A673 (cell line): Measurements from ENCODE around the gene ASPG. TPM values are rescaled to one million over a fixed set of nuclear protein-coding genes. Genes with fewer than 3 reads are reported as not detected.

ENCODE experiments used
- BruUV-seq: library from RNA; stranded (reverse); fragments of 400-500 nt; replicated peaks from 2 replicates; lab custom pipeline; 2021; lab: Mats Ljungman, UMichigan
- CTCF ChIA-PET: fragments of 300-600 bp; sonication (Branson Sonifier 250); formaldehyde crosslinking; loops from one replicate; lab custom pipeline; 2022; ENCODE audit warnings: antibody characterized with exemption; lab: Charles Lee
- POLR2A ChIA-PET: fragments of 300-600 bp; sonication (Branson Sonifier 250); formaldehyde crosslinking; loops from one replicate; lab custom pipeline; 2022; ENCODE audit warnings: antibody characterized with exemption; ENCODE audit not compliant: low non-redundant PET; lab: Charles Lee
- DNase-seq: peaks from one replicate; pipeline ENCODE4 v3.0.0-alpha.2; 2015; ENCODE audit warnings: low spot score
- H3K27ac ChIP-seq: fragments of 200-600 bp; sonication (generic); 2 replicates; pipeline ENCODE4 v1.5.1; 2016; ENCODE audit warnings: mixed run types, low read depth, mild to moderate bottlenecking, mixed read lengths, antibody characterized with exemption, low read length; ENCODE audit not compliant: poor library complexity, severe bottlenecking
- H3K27me3 ChIP-seq: fragments of 200-600 bp; sonication (generic); replicated peaks from 2 replicates; pipeline ENCODE4 v1.6.1; 2017; ENCODE audit warnings: mixed run types, low read depth, mild to moderate bottlenecking, mixed read lengths, antibody characterized with exemption, low read length; ENCODE audit not compliant: insufficient read depth, poor library complexity
- H3K36me3 ChIP-seq: fragments of 200-600 bp; sonication (generic); 2 replicates; pipeline ENCODE4 v1.6.1; 2016; ENCODE audit warnings: mixed run types, mild to moderate bottlenecking, mixed read lengths, antibody characterized with exemption, low read length; ENCODE audit not compliant: insufficient read depth, poor library complexity, severe bottlenecking
- H3K4me1 ChIP-seq: fragments of 200-600 bp; sonication (generic); 2 replicates; pipeline ENCODE4 v1.6.1; 2017; ENCODE audit warnings: mixed run types, mild to moderate bottlenecking, mixed read lengths, antibody characterized with exemption, low read length; ENCODE audit not compliant: insufficient read depth, poor library complexity, severe bottlenecking
- H3K4me3 ChIP-seq: fragments of 200-600 bp; sonication (generic); 2 replicates; pipeline ENCODE4 v1.5.1; 2016; ENCODE audit warnings: low read depth, mixed run types, mild to moderate bottlenecking, mixed read lengths, low read length; ENCODE audit not compliant: poor library complexity, severe bottlenecking
- H3K9me3 ChIP-seq: fragments of 200-600 bp; sonication (generic); 2 replicates; pipeline ENCODE4 v1.6.1; 2016; ENCODE audit warnings: mixed run types, low read depth, mild to moderate bottlenecking, mixed read lengths, antibody characterized with exemption, low read length; ENCODE audit not compliant: poor library complexity, severe bottlenecking
- EZH2 ChIP-seq: fragments of 200-600 bp; sonication (generic); IDR thresholded peaks from 2 replicates; pipeline ENCODE4 v1.6.1; 2017; ENCODE audit warnings: borderline replicate concordance, low read depth, mild to moderate bottlenecking, mixed read lengths, antibody characterized with exemption, low read length; ENCODE audit not compliant: poor library complexity, severe bottlenecking
- intact Hi-C: fragments of 100-400 bp; cut with micrococcal nuclease; formaldehyde crosslinking; loops from one replicate; pipeline ENCODE4 v1.10.0; 2022; ENCODE audit not compliant: unreplicated experiment
- total RNA-seq: library from RNA; stranded (reverse); gene quantifications from 2 replicates; pipeline ENCODE4 v1.2.3, GENCODE V29; 2021
- TF ChIP-seq, protein P1 (sequence below): fragments of 300-800, 200-600 bp; sonication (generic); conservative IDR thresholded peaks from 2 replicates; pipeline ENCODE4 v1.5.1; 2017; ENCODE audit warnings: low read depth, mild to moderate bottlenecking, antibody characterized with exemption, low read length, moderate library complexity, mixed read lengths

The ASPG gene
- total RNA-seq, 1 experiment from 2014 or later: not detected

GRCh38 chr14:104076743-104077142 is 8.8 kb upstream of the ASPG start:
- H3K9me3 ChIP-seq: no peaks in the 10 kb centered on the region
- DNase-seq: no peak
- BruUV-seq: no TSS peak
- no peak overlapping the region for H3K27ac ChIP-seq
- TF ChIP-seq, protein P1, sequence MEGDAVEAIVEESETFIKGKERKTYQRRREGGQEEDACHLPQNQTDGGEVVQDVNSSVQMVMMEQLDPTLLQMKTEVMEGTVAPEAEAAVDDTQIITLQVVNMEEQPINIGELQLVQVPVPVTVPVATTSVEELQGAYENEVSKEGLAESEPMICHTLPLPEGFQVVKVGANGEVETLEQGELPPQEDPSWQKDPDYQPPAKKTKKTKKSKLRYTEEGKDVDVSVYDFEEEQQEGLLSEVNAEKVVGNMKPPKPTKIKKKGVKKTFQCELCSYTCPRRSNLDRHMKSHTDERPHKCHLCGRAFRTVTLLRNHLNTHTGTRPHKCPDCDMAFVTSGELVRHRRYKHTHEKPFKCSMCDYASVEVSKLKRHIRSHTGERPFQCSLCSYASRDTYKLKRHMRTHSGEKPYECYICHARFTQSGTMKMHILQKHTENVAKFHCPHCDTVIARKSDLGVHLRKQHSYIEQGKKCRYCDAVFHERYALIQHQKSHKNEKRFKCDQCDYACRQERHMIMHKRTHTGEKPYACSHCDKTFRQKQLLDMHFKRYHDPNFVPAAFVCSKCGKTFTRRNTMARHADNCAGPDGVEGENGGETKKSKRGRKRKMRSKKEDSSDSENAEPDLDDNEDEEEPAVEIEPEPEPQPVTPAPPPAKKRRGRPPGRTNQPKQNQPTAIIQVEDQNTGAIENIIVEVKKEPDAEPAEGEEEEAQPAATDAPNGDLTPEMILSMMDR: no peak
- H3K4me3 ChIP-seq: no peak overlapping the region
- no peaks in the 10 kb centered on the region for H3K36me3 ChIP-seq
- no peaks in the 10 kb centered on the region for H3K27me3 ChIP-seq
- ChIA-PET POLR2A (no interaction called here), CTCF (interaction anchor here (1.9 kb wide), 1 partner anchor 268 kb away, joined by 5 read pairs; no protein-coding TSS in a partner anchor)
- no peaks in the 10 kb centered on the region for H3K4me1 ChIP-seq
- intact Hi-C loops: loop anchor here (5.0 kb wide), 2 partner anchors 269 to 486 kb away; no protein-coding TSS in a partner anchor

DNA sequence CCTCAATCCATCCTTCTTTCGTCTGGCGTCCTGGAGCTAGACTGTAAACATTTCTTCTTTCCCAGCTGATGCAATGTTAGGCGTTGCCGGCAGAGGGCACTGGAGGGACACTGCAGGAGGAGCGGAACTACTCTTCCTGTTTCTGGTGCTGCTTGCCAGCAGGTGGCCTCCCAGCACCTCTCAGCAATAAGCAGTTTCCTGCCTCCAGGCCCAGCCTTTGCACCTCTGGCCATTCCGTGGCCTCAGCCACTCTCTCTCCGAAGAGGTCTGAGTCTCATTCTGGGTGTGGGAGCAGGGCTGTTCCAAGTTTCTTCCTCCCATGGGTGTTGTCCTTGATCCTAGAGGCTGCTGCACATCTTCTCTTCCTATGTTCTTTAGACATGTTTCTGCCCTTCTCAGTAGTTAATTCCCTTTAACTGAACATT is 7.5 kb upstream of the ASPG start:
- Histone ChIP-seq H3K27ac (no peak overlapping the region), H3K9me3 (no peaks in the 10 kb centered on the region), H3K36me3 (no peaks in the 10 kb centered on the region), H3K27me3 (no peaks in the 10 kb centered on the region), H3K4me3 (no peak overlapping the region), H3K4me1 (no peaks in the 10 kb centered on the region)
- no TSS peak for BruUV-seq
- ChIA-PET CTCF (interaction anchor here (0.7 to 1.6 kb wide), 6 partner anchors 19 to 550 kb away, joined by 3 to 16 read pairs (median 4); no protein-coding TSS in a partner anchor), POLR2A (interaction anchor here (0.6 kb wide), 1 partner anchor 740 kb away, joined by 5 read pairs; no protein-coding TSS in a partner anchor)
- peak; percentile 91 for DNase-seq
- intact Hi-C loops: loop anchor here (1.0 to 5.0 kb wide), 4 partner anchors 53 to 562 kb away; no protein-coding TSS in a partner anchor
- no peak for TF ChIP-seq EZH2
- TF ChIP-seq, protein P1: peak; percentile 100

- TF ChIP-seq, protein P1: no peak
- TF ChIP-seq EZH2: no peak
- no peaks in the 10 kb centered on the region for H3K9me3 ChIP-seq
- BruUV-seq: no TSS peak
- DNase-seq: no peak
- no peak overlapping the region for H3K27ac ChIP-seq
- ChIA-PET CTCF (no interaction called here), POLR2A (no interaction called here)
- no peaks in the 10 kb centered on the region for H3K4me1 ChIP-seq
- H3K36me3 ChIP-seq: no peaks in the 10 kb centered on the region
- intact Hi-C loops: no loop called here
- H3K4me3 ChIP-seq: no peak overlapping the region
- no peaks in the 10 kb centered on the region for H3K27me3 ChIP-seq
Observed at GRCh38 chr14:104080376-104081260, 4.9 kb upstream of the ASPG start.
